RWPE2 (cell line): Measurements from ENCODE around the gene TMEM253.
A peak's percentile ranks its signal among the peaks of the same experiment; 100 is the strongest.

Source experiments
- ATAC-seq: fragments of 200-7000 bp; cut with Tn5 transposase; 3 replicates; pipeline ENCODE4 v1.9.1; 2021; ENCODE audit warnings: low read depth
- DNase-seq: peaks from one replicate; pipeline ENCODE4 v3.0.0-alpha.2; 2020; ENCODE audit warnings: low spot score
- H3K27ac ChIP-seq: fragments of 450-650 bp; 2 replicates; pipeline ENCODE4 v1.5.1; 2017; ENCODE audit warnings: mild to moderate bottlenecking; ENCODE audit not compliant: poor library complexity, severe bottlenecking
- H3K27me3 ChIP-seq: fragments of 250-450 bp; sonication (Bioruptor Pico); 2 replicates; pipeline ENCODE4 v1.5.1; 2021; ENCODE audit warnings: mild to moderate bottlenecking, moderate library complexity; ENCODE audit not compliant: insufficient read depth, poor library complexity, severe bottlenecking
- H3K36me3 ChIP-seq: fragments of 250-450 bp; sonication (Bioruptor Pico); 2 replicates; pipeline ENCODE4 v1.5.1; 2020; ENCODE audit warnings: low read depth, mild to moderate bottlenecking, moderate library complexity
- H3K4me1 ChIP-seq: fragments of 250-450 bp; sonication (Bioruptor Pico); 2 replicates; pipeline ENCODE4 v1.5.1; 2021; ENCODE audit warnings: mild to moderate bottlenecking, moderate library complexity; ENCODE audit not compliant: insufficient read depth, poor library complexity, severe bottlenecking
- H3K4me3 ChIP-seq: fragments of 250-450 bp; sonication (Bioruptor Pico); 2 replicates; pipeline ENCODE4 v1.5.1; 2021; ENCODE audit warnings: mild to moderate bottlenecking, moderate library complexity; ENCODE audit not compliant: severe bottlenecking
- H3K9me3 ChIP-seq: fragments of 250-450 bp; sonication (Bioruptor Pico); 2 replicates; pipeline ENCODE4 v1.5.1; 2021; ENCODE audit warnings: mild to moderate bottlenecking, moderate library complexity; ENCODE audit not compliant: severe bottlenecking
- CTCF ChIP-seq: fragments of 450-650 bp; IDR thresholded peaks from one replicate; pipeline ENCODE4 v1.5.1; 2017; ENCODE audit warnings: mild to moderate bottlenecking, moderate library complexity; ENCODE audit not compliant: poor library complexity, severe bottlenecking

The TMEM253 gene

GRCh38 chr14:21084998-21085853, 15.6 kb upstream of the TMEM253 start:
- Histone ChIP-seq H3K36me3 (peaks cover 26% of the 10 kb centered on the region; the same call in 1 of the 2 replicates), H3K4me3 (no peak overlapping the region), H3K4me1 (no peaks in the 10 kb centered on the region), H3K27me3 (no peaks in the 10 kb centered on the region), H3K9me3 (no peaks in the 10 kb centered on the region), H3K27ac (no peak overlapping the region)
- no peak for DNase-seq
- TF ChIP-seq CTCF, result no peak
- peak; percentile 30; the same call in 1 of the 3 replicates for ATAC-seq

- no peak for DNase-seq
- Histone ChIP-seq H3K27ac (no peak overlapping the region), H3K4me1 (no peaks in the 10 kb centered on the region), H3K27me3 (no peaks in the 10 kb centered on the region), H3K36me3 (peaks cover 39% of the 10 kb centered on the region), H3K9me3 (no peaks in the 10 kb centered on the region), H3K4me3 (no peak overlapping the region)
- no peak for ATAC-seq
- TF ChIP-seq CTCF, result no peak
Observed at GRCh38 chr14:21086908-21087293, 14.0 kb upstream of the TMEM253 start.

GRCh38 chr14:21087294-21088091, 13.4 kb upstream of the TMEM253 start:
- H3K4me3 ChIP-seq, result no peak overlapping the region
- H3K4me1 ChIP-seq, result no peaks in the 10 kb centered on the region
- peaks cover 33% of the 10 kb centered on the region for H3K36me3 ChIP-seq
- ATAC-seq, result peak; percentile 63
- no peak for TF ChIP-seq CTCF
- no peak for DNase-seq
- H3K27me3 ChIP-seq, result no peaks in the 10 kb centered on the region
- H3K27ac ChIP-seq, result no peak overlapping the region
- H3K9me3 ChIP-seq, result no peaks in the 10 kb centered on the region

- Histone ChIP-seq H3K27me3 (no peaks in the 10 kb centered on the region), H3K27ac (no peak overlapping the region), H3K9me3 (no peaks in the 10 kb centered on the region), H3K4me1 (no peaks in the 10 kb centered on the region), H3K4me3 (no peak overlapping the region), H3K36me3 (peaks cover 34% of the 10 kb centered on the region)
- ATAC-seq, result no peak
- TF ChIP-seq CTCF, result no peak
- no peak for DNase-seq
Observed at GRCh38 chr14:21088687-21089086, 12.2 kb upstream of the TMEM253 start.

GRCh38 chr14:21089271-21089670, 11.6 kb upstream of the TMEM253 start:
- no peak for TF ChIP-seq CTCF
- no peaks in the 10 kb centered on the region for H3K27me3 ChIP-seq
- H3K4me3 ChIP-seq, result no peak overlapping the region
- peaks cover 34% of the 10 kb centered on the region for H3K36me3 ChIP-seq
- no peak for ATAC-seq
- no peaks in the 10 kb centered on the region for H3K4me1 ChIP-seq
- no peak overlapping the region for H3K27ac ChIP-seq
- H3K9me3 ChIP-seq, result no peaks in the 10 kb centered on the region
- no peak for DNase-seq
